ENCODE data around the gene SH2D5.

SH2D5 gene
- 0 to 0.34 (median 0.02) reads per million in 18 experiments for total RNA-seq

DNA sequence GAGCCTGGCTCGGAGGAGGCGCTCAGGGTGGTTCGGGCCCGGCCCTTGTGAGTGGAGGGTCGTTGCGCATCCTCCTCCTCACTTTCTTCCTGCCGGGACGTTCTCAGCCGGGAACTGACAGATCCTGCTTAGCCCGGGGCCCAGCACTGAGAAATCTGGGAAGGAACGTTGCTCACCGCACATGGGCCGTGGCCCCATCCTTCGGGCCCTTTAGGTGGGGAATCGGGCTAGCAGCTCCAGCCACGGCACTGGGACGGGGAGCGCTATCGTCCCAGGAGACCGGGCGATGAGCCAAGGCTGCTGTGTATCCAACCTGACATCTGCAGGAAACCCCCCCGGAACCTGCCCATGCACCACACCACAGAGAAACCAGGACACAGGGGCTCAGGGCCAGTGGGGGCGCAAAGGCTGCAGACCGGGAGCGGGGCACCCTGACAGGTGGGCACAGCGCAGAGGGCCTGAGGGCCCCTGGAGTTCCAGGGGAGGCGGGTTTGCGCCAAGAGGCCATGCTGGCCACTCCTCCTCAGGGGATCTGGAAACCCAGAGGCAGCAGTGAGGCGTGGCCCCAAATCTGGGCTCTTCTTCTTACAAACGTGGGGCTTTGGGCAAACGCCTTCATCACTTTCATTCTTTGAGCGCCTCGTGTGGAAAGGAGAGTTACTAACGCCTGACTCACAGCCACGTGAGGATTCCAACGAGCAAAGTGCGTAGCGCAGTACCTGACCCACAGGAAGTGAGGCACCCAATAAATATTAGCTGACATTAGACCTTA, at the start of gene SH2D5:
Gene SH2D5, minus strand, starts transcription at position 116 of the 772 bp plus-strand sequence. CDS start 4,659 bp downstream, outside the sequence.
- peak; percentile 78 to 82 for DNase-seq

DNA sequence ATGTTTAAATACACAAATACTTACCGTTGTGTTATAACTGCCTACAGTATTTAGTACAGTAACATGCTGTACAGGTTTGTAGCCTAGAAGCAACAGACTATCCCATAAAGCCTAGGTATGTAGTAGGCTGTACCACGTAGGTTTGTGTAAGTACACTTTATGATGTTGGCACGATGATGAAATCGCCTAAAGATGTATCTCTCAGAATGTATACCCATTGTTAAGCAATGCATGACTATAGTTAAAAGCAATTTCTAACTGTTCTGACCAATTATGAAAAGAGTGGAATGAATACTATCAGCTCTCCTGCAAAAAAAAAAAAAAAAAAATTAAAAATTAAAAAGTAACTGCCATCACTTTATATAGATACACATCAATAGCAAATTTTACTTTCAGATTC, 43.2 kb upstream of the SH2D5 start:
- DNase-seq = no peak

DNA sequence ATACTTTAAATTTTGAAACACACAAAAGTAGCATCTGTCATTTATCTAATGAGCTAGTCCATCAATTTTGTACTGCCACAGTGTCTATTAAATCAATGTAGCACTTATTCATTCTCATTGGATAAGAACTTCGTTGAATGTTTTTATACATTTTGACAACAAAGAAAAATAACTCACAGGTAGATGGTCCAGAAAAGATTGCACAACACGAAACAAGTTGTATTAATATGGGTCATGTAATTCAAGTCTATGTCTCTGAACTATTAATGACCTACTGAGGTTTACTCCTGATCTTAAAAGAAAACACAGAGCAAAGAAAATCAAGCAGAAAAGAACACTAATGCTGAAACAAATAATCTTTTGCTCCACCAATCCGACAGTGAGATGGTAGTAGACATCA, 39.3 kb upstream of the SH2D5 start:
- DNase-seq = no peak

DNA sequence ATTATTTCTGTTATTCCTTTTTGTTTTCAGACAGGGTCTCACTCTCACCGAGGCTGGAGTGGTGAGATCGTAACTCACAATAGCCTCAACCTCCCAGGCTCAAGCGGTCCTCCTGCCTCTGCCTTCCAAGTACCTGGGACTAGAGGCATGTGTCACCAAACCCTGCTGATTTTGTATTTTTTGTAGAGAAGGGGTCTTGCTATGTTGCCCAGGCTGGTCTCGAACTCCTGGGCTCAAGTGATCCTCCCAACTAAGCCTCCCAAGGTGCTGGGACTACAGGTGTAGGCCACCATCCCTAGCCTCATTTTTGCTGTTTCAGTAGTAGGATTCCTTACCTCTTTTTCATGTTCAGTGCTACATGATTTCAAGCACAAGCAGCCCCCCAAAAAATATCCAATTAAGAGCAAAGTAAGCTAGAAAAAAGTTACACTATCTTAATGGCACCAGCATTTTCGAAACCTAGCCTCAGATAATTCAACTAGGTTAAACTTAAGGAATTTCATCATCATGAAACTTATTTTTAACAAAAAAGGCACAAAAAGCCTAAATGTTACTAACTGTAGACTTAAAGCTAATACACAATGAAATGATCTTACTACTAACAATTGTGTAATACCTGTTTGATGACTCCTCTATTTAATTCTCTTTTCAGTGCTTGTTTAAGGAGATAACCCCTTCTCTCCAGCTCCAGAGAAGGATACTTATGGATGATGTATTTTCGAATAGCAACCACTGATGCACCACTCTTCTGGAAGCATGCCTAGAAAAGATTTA, 38.0 kb upstream of the SH2D5 start:
- DNase-seq = no peak

DNA sequence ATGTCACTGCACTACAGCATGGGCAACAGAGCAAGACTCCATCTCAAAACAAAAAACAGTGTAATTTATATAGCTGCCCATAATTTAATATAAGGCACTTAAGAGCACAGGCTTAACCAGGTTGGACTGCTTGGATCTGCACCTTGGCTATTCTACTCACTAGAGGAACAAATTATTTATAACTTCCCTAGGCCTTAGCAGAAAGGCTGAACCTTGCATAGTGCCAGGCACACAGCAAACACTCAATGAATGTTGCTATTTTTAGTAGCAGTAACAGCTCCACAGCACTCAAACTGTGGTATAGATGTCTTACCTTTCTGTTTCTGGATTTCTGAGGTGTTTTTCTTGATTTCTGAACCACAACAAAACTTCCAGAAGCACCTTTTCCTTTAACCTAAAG, 34.8 kb upstream of the SH2D5 start:
- no peak for DNase-seq

DNA sequence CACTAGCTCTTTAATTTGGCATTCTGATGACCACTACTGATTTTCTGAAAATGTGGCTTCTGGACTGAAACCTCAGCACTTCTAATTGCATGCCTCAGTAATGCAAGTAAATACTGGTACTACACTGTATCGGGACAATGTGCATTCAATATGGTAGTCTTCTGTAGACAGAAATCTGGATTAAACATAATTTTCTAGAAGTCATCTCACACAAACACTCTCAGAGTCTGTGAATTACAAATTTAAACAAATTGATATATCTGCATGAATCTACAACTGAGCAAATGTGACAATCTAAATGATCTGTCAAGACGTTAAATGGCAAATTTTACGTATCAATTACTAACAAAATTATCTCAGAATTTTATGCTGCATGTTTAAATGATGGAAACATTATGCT, 30.9 kb upstream of the SH2D5 start:
- DNase-seq = no peak

DNA sequence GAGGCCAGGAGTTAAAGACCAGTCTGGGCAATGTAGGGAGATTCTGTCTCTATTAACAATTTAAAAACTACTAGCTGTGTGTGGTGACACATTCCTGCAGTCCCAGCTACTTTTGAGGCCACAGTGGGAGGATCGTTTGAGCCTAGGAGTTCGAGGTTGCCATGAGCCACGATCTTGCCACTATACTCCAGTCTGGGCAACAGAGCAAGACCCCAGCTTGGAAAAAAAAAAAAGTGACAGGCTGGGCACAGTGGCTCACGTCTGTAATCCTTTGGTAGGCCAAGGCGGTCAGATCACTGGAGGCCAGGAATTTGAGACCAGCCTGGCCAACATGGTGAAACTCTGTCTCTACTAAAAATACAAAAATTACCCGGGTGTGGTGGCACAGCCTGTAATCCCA, 27.8 kb upstream of the SH2D5 start:
- DNase-seq = no peak

DNA sequence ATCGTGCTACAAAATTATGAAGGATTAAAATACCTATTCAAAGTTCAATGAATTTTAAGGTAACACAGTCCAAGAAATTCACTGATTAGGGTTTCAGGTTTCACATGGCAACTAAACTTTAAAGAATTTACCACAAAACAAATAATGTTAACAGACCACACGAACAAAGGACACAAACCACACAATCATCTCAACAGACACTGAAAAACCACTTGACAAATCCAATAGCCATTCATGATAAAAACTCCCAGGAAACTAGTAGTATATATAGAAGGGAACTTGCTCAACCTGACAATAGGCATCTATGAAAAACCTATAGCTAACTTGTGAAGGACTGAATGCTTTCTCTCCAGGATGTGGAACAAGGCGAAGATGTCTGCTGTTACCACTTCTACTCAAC, 21.1 kb upstream of the SH2D5 start:
- DNase-seq = no peak

DNA sequence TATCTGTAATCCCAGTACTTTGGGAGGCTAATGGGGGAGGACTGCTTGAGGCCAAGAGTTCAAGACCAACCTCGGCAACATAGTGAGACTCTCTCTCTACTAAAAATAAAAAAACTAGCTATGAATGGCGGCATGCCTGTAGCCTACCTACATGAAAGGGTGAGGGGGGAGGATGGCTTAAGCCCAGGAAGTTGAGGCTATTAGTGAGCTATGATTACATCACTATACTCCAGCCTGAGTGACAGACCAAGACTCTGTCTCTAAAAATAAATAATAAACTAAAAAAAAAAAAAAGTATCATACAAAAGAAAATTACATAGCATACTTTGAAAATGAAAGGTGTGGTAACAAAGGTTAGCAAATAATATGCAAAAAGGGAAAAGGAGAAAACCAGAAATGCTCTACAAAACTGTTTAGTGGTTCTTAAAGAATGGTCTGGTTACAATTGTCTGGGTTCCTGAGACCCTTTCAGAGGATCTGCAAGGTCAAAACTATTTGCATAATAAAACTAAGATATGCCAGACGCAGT, 19.0 kb upstream of the SH2D5 start:
- DNase-seq = no peak

DNA sequence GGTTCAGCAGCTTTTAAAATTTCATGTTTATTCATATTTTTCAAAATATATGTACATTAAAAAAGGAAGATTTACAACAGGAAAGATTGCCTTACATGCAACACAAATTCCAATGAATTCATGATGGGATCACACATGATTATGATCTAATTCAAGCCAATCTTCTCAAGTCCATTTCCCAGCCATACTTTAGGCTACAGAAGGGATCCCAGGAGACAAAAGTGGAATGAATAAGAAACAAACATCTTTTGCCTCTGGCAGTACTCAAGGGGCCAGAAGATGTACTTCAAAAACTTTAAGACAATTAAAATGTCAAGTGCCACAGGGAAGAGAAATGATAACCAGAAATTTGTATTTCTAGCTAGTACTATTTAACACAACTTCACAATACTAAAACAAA, 10.2 kb upstream of the SH2D5 start:
- no peak for DNase-seq

DNA sequence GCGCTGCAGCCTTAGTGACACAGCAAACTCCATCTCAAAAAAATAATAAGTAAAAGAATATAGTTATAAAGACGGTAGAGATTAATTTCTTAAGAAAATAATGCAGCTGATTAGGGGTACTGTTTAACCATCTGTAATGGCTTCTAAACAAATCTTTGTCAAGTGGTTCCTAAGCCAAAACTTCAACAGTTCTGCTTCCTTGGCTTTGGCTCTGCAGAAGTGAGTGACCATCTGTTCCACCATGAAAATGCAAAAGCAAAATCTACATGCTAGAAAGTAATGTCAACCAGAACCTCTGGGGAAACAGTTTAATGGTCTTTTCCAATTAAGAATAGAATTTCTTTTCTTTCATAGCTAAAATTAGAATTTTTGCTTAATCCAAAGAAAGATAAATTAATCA, 8.3 kb upstream of the SH2D5 start:
- no peak for DNase-seq

DNA sequence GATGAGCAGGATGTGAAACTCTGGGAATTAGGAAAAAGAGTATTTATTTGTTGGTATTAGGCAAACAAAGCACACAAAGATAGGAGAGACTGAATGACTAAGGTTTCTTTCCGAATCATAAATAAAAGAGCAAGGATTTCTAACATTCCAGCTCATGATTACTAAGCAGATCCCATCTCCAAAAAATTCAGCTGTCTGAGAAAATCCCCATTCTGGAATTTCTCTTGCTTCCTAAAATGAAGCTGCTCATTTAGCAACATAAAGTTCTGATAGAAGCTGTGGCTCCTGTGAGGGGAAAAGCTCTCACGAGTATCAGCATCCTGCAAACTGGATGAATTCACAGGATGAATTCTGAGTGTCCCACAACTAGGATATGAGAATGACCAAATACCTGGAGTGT, 6.7 kb upstream of the SH2D5 start:
- no peak for DNase-seq

DNA sequence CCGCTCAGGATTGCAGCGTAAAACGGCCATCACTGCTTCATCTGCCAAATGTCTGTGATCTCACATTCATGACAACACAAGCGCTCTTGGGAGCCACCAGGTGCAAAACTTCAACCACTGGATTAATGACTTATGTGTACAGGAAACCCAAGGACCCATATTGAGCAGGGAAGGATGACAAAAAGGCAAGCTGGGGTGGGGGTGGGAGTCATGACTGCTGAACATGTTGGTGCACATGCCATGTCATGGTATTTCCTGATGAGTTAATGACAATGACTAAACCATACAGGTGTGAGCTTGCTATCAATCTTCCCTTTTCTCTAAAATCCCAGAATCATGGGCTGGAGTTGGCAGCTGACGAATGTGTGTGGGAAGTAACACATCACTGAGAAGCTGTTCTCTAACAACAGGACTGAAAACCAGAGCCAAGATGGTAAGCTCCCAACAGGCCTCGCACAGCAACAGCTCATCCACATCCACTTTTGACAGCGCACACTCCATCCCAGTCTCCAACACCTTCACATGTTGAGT, 3.1 kb upstream of the SH2D5 start:
- DNase-seq = no peak

DNA sequence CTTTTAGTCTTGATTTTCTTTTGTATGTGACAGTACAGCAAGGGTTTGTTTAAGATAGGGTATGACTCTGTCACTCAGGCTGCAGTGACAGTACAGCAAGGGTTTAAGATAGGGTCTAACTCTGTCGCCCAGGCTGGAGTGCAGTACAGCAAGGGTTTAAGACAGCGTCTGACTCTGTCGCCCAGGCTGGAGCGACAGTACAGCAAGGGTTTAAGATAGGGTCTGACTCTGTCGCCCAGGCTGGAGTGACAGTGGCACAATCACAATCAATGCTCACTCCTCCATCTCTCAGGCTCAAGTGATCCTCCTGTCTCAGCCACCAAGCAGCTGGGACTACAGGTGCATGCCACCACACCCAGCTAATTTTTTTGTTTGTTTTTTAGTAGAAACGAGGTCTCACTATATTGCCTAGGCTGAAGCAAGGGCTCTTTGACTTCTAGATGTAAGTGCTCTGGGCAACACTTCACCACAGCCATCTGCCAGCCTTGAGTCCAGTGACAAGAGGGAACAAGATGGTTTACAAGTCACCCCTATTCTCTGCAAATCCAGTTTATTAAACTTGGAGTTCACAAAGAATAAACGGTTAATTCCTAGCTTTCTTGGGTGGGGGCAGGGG, 965 bp upstream of the SH2D5 start:
- DNase-seq = no peak

DNA sequence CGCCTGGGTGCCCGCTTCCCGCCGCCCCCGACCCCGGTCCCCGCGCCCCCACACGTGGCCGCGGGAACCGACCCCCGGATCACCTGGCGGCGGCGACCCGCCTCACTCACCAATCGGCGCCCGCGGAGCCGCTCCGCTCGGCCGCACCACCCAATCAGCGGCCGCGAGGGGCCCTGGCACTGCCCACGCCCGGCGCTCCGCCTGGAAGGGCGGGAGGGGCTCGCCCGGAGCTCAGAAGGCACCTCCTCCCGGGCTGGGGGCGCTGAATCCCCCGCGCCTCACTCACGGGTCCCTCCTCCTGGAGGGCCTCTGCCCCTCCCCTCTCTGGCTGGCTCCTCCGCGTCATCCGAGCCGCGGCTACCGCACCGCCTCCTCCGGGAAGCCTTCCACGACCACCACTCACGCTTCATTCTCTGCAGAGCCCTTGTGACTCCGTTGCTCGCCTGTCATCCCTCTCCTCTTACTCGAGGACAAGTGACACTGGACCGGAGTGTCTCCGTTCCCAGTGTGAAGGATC, 374 bp downstream of the SH2D5 start:
- peak in 1 of 2 donors; percentile 7 for DNase-seq

DNA sequence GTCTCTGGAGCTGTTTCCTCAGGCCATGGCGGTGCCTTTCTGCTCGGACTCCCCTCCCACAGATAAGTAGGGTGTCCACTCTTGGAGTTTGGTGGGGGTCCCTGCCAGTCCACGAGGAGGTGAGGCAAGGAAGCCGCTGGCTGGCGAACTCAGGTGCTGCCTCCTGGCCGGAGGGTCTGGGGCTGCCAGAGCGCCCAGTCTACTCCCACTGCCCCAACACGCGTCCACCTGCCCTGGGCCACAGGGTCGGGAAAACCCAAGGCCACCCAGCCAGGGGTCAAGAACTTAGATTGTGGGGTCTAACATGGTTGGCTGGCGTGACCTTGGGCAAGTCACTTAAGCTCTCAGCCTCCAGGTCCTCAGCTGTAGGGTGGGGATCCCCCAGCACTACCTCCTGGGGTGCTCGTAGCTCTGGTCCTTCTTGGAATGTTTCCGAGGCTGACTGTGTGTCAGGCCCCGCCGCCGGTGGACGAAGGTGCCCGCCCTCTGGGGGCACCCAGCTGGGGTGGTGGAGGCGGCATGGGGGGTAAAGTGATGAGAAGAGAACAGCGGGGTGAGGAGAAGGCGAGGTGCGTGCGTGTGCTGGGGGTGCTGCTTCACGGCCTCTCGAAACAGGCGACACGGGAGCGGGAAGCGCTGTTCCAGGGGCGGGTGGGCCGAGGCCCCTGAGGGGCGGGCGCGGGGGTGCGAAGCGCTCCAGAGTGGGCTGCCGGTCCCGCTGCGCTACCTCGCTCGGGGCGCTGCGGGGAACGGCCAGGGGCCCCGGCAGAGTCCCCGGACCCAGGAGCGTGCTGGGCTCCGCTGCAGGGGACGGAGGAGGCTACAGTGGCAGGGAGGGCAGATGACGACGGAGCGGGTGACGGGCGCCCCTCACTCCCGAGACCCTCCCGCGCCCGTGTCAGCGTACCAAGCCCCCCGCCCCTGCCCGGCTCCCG, 1.2 kb downstream of the SH2D5 start:
- no peak for DNase-seq

DNA sequence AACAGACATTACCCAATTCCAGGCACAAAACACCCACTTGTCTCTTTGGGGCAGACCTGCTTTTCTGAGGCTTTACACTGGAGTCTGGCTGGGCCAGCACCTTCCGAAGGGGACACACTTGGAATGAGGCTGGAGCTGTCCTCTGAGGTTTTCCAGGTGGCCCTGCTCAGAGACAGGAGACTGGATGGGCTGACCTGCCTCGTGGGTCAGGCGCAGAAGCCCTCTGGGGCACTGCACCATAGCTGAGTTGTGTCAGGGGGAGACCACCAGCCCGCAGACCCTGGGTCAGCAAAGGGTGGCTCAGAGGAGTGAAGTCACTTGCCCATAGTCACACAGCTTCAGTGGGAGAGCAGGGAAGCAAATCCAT, 1.8 kb downstream of the SH2D5 start:
- DNase-seq = no peak

DNA sequence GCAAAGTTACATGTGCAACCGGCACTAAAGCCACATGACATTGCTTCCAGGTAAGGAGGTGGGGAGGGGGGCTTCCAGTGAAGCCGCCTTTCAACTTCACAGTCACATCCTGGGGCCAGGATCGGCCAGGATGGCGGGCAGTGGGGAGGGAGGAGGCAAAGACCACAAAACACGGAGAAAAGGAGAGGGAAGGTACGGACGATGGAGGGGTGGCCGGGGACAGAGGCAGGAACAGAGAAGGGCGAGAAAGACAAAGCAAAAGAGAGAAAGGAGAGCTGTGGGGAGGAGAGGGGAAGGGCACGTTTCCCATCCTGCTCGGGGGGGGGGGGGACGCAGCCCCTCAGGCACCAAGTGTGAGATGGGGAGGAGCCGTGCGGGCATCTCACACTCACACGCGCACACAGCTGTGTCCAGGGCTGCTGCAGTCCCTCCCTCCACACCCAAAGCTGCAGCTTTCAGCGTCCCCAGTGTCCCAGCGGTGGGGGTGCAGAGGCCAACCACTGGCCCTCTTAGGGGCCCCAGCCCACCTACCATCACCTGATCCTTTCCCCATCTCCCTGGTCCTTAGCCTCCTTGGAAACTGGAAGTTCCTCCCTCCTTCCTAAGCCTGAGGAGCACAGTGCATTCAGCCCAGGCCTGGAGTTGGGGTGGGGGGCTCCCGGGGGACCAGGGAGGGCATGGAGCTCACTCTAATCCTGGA, 2.4 kb downstream of the SH2D5 start:
- no peak for DNase-seq

DNA sequence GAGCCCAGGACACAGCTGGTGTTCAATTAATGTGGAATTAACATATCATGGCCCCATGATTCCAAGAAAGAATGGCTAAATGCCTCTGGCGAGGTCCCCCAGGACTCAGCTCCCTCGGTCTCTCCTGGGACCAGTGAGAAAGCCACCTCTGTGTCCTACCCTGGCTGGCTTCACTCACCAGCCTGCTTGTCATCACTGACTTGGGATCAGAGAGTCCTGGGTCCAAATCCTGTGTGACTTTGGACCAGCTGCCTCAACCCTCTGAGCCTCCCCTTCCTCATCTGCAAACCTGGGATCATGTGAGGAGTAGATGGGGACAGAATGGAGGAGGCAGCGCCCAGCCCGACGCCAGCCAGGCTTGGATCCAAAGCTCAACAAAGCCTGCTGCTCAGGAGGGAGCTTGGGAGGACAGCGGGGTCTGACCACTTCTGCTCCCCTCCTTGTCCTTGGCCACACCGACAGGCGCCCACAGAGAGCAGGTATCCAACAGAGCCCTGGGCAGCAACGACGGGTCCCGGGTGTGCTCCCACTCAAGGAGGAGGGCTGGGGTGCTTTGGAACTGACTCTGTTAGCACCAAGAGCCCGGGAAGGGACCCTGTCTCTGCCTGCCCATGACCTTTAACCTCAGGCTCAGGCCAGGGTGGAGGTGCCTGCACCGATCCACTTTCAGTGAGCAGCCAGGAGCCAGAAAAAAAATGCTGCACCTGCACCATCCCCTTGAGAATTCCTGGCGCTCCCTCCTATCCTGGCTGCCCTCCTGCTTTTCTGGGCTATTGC, 3.2 kb downstream of the SH2D5 start:
- DNase-seq = no peak

Data from inflammatory macrophage (primary cell).